ENCODE measurements around the gene DTNA. TPM values are rescaled to one million over a fixed set of nuclear protein-coding genes. Genes with fewer than 3 reads are reported as not detected.

Gene DTNA
- total RNA-seq, 1 experiment from 2014 or later, result 0.77 TPM

- H3K36me3 ChIP-seq (ENCODE audit: control insufficient read depth, insufficient read depth, low read length), result no peaks in the 10 kb centered on the region
- H3K27ac ChIP-seq (ENCODE audit: low read length), result no peak overlapping the region
- DNase-seq (ENCODE audit: low read depth, low spot score), result no peak
- CTCF ChIA-PET, result interaction anchor here (0.7 kb wide), 4 partner anchors 110 to 172 kb away, joined by 3 read pairs; no protein-coding TSS in a partner anchor
- BruUV-seq (replicated peaks), result no TSS peak
- no peak for ATAC-seq
- no peaks in the 10 kb centered on the region for H3K27me3 ChIP-seq (ENCODE audit: control insufficient read depth, insufficient read depth, low read length)
- no peak overlapping the region for H3K4me3 ChIP-seq (ENCODE audit: low read depth in 2 of 2, low read length in 2 of 2)
- intact Hi-C loops (cut with micrococcal nuclease; ENCODE audit: unreplicated experiment), result loop anchor here (5.0 kb wide), 1 partner anchor 276 kb away; no protein-coding TSS in a partner anchor
- H3K4me1 ChIP-seq (ENCODE audit: control insufficient read depth, insufficient read depth, low read length), result no peaks in the 10 kb centered on the region
- in situ Hi-C loops (cut with HindIII; ENCODE audit: low pct_unique_long_range_greater_than_20kb, low sequenced_read_pairs), result no loop called here
- peak; percentile 67 for TF ChIP-seq CTCF (IDR thresholded peaks at IDR 0.05)
- no peak for TF ChIP-seq SIN3A (IDR thresholded peaks at IDR 0.05; ENCODE audit: borderline replicate concordance, insufficient read depth, low read depth, low read length)
- H3K9me3 ChIP-seq (ENCODE audit: control insufficient read depth, insufficient read depth, low read depth, low read length), result no peaks in the 10 kb centered on the region
- POLR2A ChIA-PET, result interaction anchor here (0.6 to 0.7 kb wide), 3 partner anchors 21 to 489 kb away, joined by 3 to 6 read pairs (median 4); no protein-coding TSS in a partner anchor
Measured at GRCh38 chr18:34866739-34867138, 156.6 kb downstream of the DTNA start.

GRCh38 chr18:34867520-34867919, 157.4 kb downstream of the DTNA start:
- intact Hi-C loops (cut with micrococcal nuclease; ENCODE audit: unreplicated experiment), result loop anchor here (5.0 kb wide), 1 partner anchor 275 kb away; no protein-coding TSS in a partner anchor
- CTCF ChIA-PET, result no interaction called here
- no peaks in the 10 kb centered on the region for H3K9me3 ChIP-seq (ENCODE audit: control insufficient read depth, insufficient read depth, low read depth, low read length)
- H3K4me3 ChIP-seq (ENCODE audit: low read depth in 2 of 2, low read length in 2 of 2), result no peak overlapping the region
- DNase-seq (ENCODE audit: low read depth, low spot score) (no peak), ATAC-seq (no peak)
- no peaks in the 10 kb centered on the region for H3K4me1 ChIP-seq (ENCODE audit: control insufficient read depth, insufficient read depth, low read length)
- TF ChIP-seq CTCF (IDR thresholded peaks at IDR 0.05) (no peak; the same call in 1 of the 2 replicates), POLR2AphosphoS5 (IDR thresholded peaks at IDR 0.05; ENCODE audit: low read depth, low read length) (no peak), REST (IDR thresholded peaks at IDR 0.05; ENCODE audit: insufficient read depth in 1 of 2, low read depth in 2 of 2, low read length in 1 of 2) (no peak)
- H3K27ac ChIP-seq (ENCODE audit: low read length), result no peak overlapping the region
- no peaks in the 10 kb centered on the region for H3K36me3 ChIP-seq (ENCODE audit: control insufficient read depth, insufficient read depth, low read length)
- no peaks in the 10 kb centered on the region for H3K27me3 ChIP-seq (ENCODE audit: control insufficient read depth, insufficient read depth, low read length)
- in situ Hi-C loops (cut with HindIII; ENCODE audit: low pct_unique_long_range_greater_than_20kb, low sequenced_read_pairs), result no loop called here
- no TSS peak for BruUV-seq (replicated peaks)
- POLR2A ChIA-PET, result no interaction called here

All from Panc1 (cell line).